HepG2 (cell line): Measurements from ENCODE around the gene NCOA7. TPM values are rescaled to one million over a fixed set of nuclear protein-coding genes. Genes with fewer than 3 reads are reported as not detected.
A peak's percentile ranks its signal among the peaks of the same experiment; 100 is the strongest.

Source experiments
- ATAD3A ChIP-seq: sonication (generic); formaldehyde crosslinking; IDR thresholded peaks from 2 replicates; pipeline ENCODE4 v1.4.0; 2020; ENCODE audit warnings: missing genetic modification reagents
- ATF7-NPFF ChIP-seq: sonication (generic); formaldehyde crosslinking; IDR thresholded peaks from 2 replicates; pipeline ENCODE4 v1.8.1; 2023; ENCODE audit warnings: mild to moderate bottlenecking, low read depth, missing genetic modification reagents, moderate library complexity
- EHMT2 ChIP-seq: fragments of 200-600 bp; sonication (generic); IDR thresholded peaks from 2 replicates; pipeline ENCODE4 v1.7.0; 2017; ENCODE audit warnings: antibody characterized with exemption, low read depth, low read length, borderline replicate concordance
- ELF3 ChIP-seq: IDR thresholded peaks from 2 replicates; pipeline ENCODE4 v1.6.1; 2016; ENCODE audit warnings: missing genetic modification reagents, missing compliant biosample characterization
- GABPB1 ChIP-seq: IDR thresholded peaks from 2 replicates; pipeline ENCODE4 v1.6.1; 2016; ENCODE audit warnings: mild to moderate bottlenecking, missing genetic modification reagents, moderate library complexity, missing compliant biosample characterization
- HNRNPK ChIP-seq: fragments of 200-400 bp; formaldehyde crosslinking; IDR thresholded peaks from 2 replicates; pipeline ENCODE4 v1.6.1; 2018; ENCODE audit warnings: low read length, low read depth, moderate library complexity, mild to moderate bottlenecking; ENCODE audit not compliant: poor library complexity, severe bottlenecking
- KDM3A ChIP-seq: IDR thresholded peaks from 2 replicates; pipeline ENCODE4 v1.6.1; 2018; ENCODE audit warnings: low read depth, missing compliant biosample characterization
- KDM5A ChIP-seq: fragments of 200-600 bp; sonication (generic); IDR thresholded peaks from 2 replicates; pipeline ENCODE4 v1.7.0; 2018; ENCODE audit warnings: antibody characterized with exemption, mild to moderate bottlenecking, low read length, borderline replicate concordance
- KLF11 ChIP-seq: IDR thresholded peaks from 2 replicates; pipeline ENCODE4 v1.6.1; 2016; ENCODE audit warnings: missing compliant biosample characterization
- LCORL ChIP-seq, 2 experiments: fragments of 450-650 bp in 1 of 2; sonication (generic) in 1 of 2; formaldehyde crosslinking in 1 of 2; IDR thresholded peaks; 2 replicates each; pipeline versions ENCODE4 v1.5.0 to v1.6.1; 2017 to 2020; ENCODE audit warnings: antibody characterized with exemption in 1 of 2, missing genetic modification reagents in 1 of 2
- MTA1 ChIP-seq: sonication (generic); formaldehyde crosslinking; IDR thresholded peaks from 2 replicates; pipeline ENCODE4 v1.4.0; 2020; ENCODE audit warnings: missing genetic modification reagents, mild to moderate bottlenecking, borderline replicate concordance
- NAIF1 ChIP-seq: sonication (generic); formaldehyde crosslinking; IDR thresholded peaks from 2 replicates; pipeline ENCODE4 v1.5.0; 2020; ENCODE audit warnings: mild to moderate bottlenecking, missing genetic modification reagents, borderline replicate concordance
- SMAD3 ChIP-seq: sonication (generic); formaldehyde crosslinking; IDR thresholded peaks from 2 replicates; pipeline ENCODE4 v1.4.0; 2020; ENCODE audit warnings: missing genetic modification reagents
- SRSF1 ChIP-seq: fragments of 200-400 bp; formaldehyde crosslinking; optimal IDR thresholded peaks from 2 replicates; pipeline ENCODE3; 2017; ENCODE audit warnings: mild to moderate bottlenecking, low read depth, low read length, moderate library complexity
- SRY ChIP-seq: sonication (generic); formaldehyde crosslinking; IDR thresholded peaks from 2 replicates; pipeline ENCODE4 v1.8.0; 2022; ENCODE audit warnings: mild to moderate bottlenecking, missing genetic modification reagents
- TEF ChIP-seq: sonication (generic); formaldehyde crosslinking; IDR thresholded peaks from 2 replicates; pipeline ENCODE4 v1.5.0; 2020; ENCODE audit warnings: missing genetic modification reagents
- TOPORS ChIP-seq: sonication (generic); formaldehyde crosslinking; IDR thresholded peaks from 2 replicates; pipeline ENCODE4 v1.8.0; 2023; ENCODE audit warnings: mild to moderate bottlenecking, missing genetic modification reagents
- TRAFD1 ChIP-seq: sonication (generic); formaldehyde crosslinking; IDR thresholded peaks from 2 replicates; pipeline ENCODE4 v1.5.1; 2020; ENCODE audit warnings: missing genetic modification reagents, mild to moderate bottlenecking, borderline replicate concordance
- ZFAT ChIP-seq: sonication (generic); formaldehyde crosslinking; conservative IDR thresholded peaks from 2 replicates; pipeline ENCODE4 v1.8.1; 2023; ENCODE audit warnings: missing genetic modification reagents, inconsistent platforms
- ZNF33A ChIP-seq: sonication (generic); formaldehyde crosslinking; IDR thresholded peaks from 2 replicates; pipeline ENCODE4 v1.5.1; 2020; ENCODE audit warnings: missing genetic modification reagents, mild to moderate bottlenecking, moderate library complexity, borderline replicate concordance
- ZNF552 ChIP-seq: sonication (generic); formaldehyde crosslinking; IDR thresholded peaks from 2 replicates; pipeline ENCODE4 v1.9.0; 2022; ENCODE audit warnings: missing genetic modification reagents, mild to moderate bottlenecking, borderline replicate concordance
- ZNF564 ChIP-seq: sonication (generic); formaldehyde crosslinking; IDR thresholded peaks from 2 replicates; pipeline ENCODE4 v1.8.1; 2023; ENCODE audit warnings: mild to moderate bottlenecking, missing genetic modification reagents
- ZNF574 ChIP-seq: sonication (generic); formaldehyde crosslinking; IDR thresholded peaks from 2 replicates; pipeline ENCODE4 v1.4.0; 2020; ENCODE audit warnings: missing genetic modification reagents
- ZNF619 ChIP-seq: sonication (generic); formaldehyde crosslinking; IDR thresholded peaks from 2 replicates; pipeline ENCODE4 v1.4.0; 2020; ENCODE audit warnings: mild to moderate bottlenecking, missing genetic modification reagents
- ZNF772 ChIP-seq: sonication (generic); formaldehyde crosslinking; IDR thresholded peaks from 2 replicates; pipeline ENCODE4 v1.5.0; 2020; ENCODE audit warnings: mild to moderate bottlenecking, missing genetic modification reagents
- polyA plus RNA-seq, 8 experiments: library from polyadenylated mRNA; depleted of rRNA in 3 of 8; stranded (reverse) in 7 of 8; unstranded in 1 of 8; fragments of >200 nt; fragmentation: Illumina TruSeq in 4 of 8; extraction: Trizol in 4 of 8; gene quantifications; 2 replicates each; pipeline versions ENCODE4 v1.2.1 to v1.2.3, GENCODE V29; 2011 to 2016; ENCODE audit warnings: low read depth in 4 of 8, missing spikeins in 1 of 8, mixed read lengths in 1 of 8; ENCODE audit not compliant: insufficient read depth in 1 of 8
- total RNA-seq, 5 experiments: library from RNA; depleted of rRNA; stranded (reverse); fragments of >200 nt; fragmentation: Illumina TruSeq; extraction: Trizol; gene quantifications; 2 replicates each; pipeline ENCODE4 v1.2.3, GENCODE V29; 2016; ENCODE audit warnings: low read depth in 1 of 5

Gene NCOA7
- total and polyA plus RNA-seq, 2 of the 13 experiments (the other 11 are each of a cell fraction or from before 2014, with no cell fraction given): 13.6 to 20.8 TPM

GRCh38 chr6:125747589-125748405 lies 43.0 kb upstream of the NCOA7 start (continued):
- no peak for TF ChIP-seq ZNF574
- no peak for TF ChIP-seq ELF3 (CRISPR knock-in tag)
- no peak for TF ChIP-seq ZNF619 (CRISPR knock-in tag)
- TF ChIP-seq ZNF564: no peak; the same call in 1 of the 2 replicates
- TF ChIP-seq HNRNPK: no peak
- no peak for TF ChIP-seq EHMT2
- no peak for TF ChIP-seq KDM3A
- no peak; the same call in 1 of the 2 replicates for TF ChIP-seq MTA1 (CRISPR knock-in tag)
- TF ChIP-seq TEF (CRISPR knock-in tag): no peak
- TF ChIP-seq LCORL (IDR thresholded peaks at IDR 0.05): no peak
- TF ChIP-seq LCORL (CRISPR knock-in tag; IDR thresholded peaks at IDR 0.05): no peak
- 0 out of 2 replicates have a peak, but pooled peaks have one; percentile 19 for TF ChIP-seq TOPORS (CRISPR knock-in tag)
- TF ChIP-seq ATAD3A (CRISPR knock-in tag): no peak
- TF ChIP-seq GABPB1: peak; percentile 33; the same call in 1 of the 2 replicates
- 0 out of 2 replicates have a peak, but pooled peaks have one; percentile 3 for TF ChIP-seq SRY
- TF ChIP-seq ZNF552 (CRISPR knock-in tag): no peak
- no peak for TF ChIP-seq KDM5A
- no peak for TF ChIP-seq TRAFD1 (CRISPR knock-in tag)
- no peak for TF ChIP-seq KLF11
- no peak for TF ChIP-seq NAIF1 (CRISPR knock-in tag)
- no peak for TF ChIP-seq ZNF33A (CRISPR knock-in tag)
- TF ChIP-seq ATF7-NPFF (CRISPR knock-in tag): no peak
- no peak for TF ChIP-seq ZFAT (CRISPR knock-in tag)
- no peak for TF ChIP-seq SMAD3 (CRISPR knock-in tag)
- peak; percentile 51 for TF ChIP-seq SRSF1
- TF ChIP-seq ZNF772: 0 out of 2 replicates have a peak, but pooled peaks have one; percentile 34
